ENCODE results near the gene CCDC78. TPM values are rescaled to one million over a fixed set of nuclear protein-coding genes. Genes with fewer than 3 reads are reported as not detected.

The CCDC78 gene
- total and polyA plus RNA-seq, 2 of the 13 experiments (the other 11 are each of a cell fraction or from before 2014, with no cell fraction given) = 0.53 to 1.5 TPM

DNA sequence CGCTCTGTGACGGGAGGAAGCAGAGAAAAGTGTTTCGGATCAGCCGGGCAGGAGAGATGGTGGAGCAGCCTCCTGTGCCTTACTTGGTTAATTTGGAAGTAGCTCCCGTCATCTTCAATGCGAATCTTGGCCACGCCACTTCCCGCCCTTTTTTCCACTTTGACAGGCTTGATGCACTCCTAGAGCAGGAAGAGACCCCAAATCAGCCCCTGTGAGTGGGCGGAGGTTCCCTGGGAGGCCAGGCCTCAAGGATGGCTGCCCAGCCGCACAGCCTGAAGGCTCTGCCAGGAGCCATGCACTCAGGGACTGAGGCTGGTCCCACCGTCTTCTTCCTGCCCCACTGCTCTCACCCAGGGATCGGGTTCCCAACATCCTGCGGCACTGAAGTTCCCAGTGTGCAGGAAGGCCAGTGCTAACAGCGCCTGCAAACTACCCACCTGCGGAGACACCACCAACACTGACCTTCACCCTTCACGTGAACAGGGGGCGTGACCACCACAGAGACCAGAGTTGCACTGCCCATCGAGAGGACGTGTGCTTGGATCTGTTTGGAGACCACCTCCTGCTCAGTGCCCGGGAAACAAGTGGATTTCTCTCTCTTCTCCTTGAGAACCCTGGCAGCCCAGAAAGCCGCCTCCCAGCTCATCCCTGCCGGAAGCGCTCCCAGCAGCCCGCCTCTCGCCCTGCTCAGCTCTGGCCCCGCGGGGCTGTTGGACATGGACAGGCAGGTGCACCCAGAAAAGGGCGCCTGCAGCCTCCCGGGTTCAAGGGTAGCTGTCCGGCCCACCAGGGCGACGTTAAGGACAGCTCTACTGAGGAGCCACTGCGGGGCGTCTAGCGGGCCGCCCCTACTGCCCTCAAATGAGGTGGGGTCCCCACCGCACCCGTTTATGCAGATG is 13.6 kb upstream of the CCDC78 start (continued):
- peak; percentile 66 for TF ChIP-seq HNF4A (CRISPR knock-in tag; IDR thresholded peaks at IDR 0.05)
- TF ChIP-seq, protein P1, sequence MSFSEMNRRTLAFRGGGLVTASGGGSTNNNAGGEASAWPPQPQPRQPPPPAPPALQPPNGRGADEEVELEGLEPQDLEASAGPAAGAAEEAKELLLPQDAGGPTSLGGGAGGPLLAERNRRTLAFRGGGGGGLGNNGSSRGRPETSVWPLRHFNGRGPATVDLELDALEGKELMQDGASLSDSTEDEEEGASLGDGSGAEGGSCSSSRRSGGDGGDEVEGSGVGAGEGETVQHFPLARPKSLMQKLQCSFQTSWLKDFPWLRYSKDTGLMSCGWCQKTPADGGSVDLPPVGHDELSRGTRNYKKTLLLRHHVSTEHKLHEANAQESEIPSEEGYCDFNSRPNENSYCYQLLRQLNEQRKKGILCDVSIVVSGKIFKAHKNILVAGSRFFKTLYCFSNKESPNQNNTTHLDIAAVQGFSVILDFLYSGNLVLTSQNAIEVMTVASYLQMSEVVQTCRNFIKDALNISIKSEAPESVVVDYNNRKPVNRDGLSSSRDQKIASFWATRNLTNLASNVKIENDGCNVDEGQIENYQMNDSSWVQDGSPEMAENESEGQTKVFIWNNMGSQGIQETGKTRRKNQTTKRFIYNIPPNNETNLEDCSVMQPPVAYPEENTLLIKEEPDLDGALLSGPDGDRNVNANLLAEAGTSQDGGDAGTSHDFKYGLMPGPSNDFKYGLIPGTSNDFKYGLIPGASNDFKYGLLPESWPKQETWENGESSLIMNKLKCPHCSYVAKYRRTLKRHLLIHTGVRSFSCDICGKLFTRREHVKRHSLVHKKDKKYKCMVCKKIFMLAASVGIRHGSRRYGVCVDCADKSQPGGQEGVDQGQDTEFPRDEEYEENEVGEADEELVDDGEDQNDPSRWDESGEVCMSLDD (CRISPR knock-in tag; IDR thresholded peaks at IDR 0.05; ENCODE audit: borderline replicate concordance) = no peak
- no peak for TF ChIP-seq GFI1 (CRISPR knock-in tag; IDR thresholded peaks at IDR 0.05; ENCODE audit: borderline replicate concordance)
- TF ChIP-seq, protein P2, sequence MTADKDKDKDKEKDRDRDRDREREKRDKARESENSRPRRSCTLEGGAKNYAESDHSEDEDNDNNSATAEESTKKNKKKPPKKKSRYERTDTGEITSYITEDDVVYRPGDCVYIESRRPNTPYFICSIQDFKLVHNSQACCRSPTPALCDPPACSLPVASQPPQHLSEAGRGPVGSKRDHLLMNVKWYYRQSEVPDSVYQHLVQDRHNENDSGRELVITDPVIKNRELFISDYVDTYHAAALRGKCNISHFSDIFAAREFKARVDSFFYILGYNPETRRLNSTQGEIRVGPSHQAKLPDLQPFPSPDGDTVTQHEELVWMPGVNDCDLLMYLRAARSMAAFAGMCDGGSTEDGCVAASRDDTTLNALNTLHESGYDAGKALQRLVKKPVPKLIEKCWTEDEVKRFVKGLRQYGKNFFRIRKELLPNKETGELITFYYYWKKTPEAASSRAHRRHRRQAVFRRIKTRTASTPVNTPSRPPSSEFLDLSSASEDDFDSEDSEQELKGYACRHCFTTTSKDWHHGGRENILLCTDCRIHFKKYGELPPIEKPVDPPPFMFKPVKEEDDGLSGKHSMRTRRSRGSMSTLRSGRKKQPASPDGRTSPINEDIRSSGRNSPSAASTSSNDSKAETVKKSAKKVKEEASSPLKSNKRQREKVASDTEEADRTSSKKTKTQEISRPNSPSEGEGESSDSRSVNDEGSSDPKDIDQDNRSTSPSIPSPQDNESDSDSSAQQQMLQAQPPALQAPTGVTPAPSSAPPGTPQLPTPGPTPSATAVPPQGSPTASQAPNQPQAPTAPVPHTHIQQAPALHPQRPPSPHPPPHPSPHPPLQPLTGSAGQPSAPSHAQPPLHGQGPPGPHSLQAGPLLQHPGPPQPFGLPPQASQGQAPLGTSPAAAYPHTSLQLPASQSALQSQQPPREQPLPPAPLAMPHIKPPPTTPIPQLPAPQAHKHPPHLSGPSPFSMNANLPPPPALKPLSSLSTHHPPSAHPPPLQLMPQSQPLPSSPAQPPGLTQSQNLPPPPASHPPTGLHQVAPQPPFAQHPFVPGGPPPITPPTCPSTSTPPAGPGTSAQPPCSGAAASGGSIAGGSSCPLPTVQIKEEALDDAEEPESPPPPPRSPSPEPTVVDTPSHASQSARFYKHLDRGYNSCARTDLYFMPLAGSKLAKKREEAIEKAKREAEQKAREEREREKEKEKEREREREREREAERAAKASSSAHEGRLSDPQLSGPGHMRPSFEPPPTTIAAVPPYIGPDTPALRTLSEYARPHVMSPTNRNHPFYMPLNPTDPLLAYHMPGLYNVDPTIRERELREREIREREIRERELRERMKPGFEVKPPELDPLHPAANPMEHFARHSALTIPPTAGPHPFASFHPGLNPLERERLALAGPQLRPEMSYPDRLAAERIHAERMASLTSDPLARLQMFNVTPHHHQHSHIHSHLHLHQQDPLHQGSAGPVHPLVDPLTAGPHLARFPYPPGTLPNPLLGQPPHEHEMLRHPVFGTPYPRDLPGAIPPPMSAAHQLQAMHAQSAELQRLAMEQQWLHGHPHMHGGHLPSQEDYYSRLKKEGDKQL (CRISPR knock-in tag; IDR thresholded peaks at IDR 0.05; ENCODE audit: low read depth) = no peak
- TF ChIP-seq, protein P3, sequence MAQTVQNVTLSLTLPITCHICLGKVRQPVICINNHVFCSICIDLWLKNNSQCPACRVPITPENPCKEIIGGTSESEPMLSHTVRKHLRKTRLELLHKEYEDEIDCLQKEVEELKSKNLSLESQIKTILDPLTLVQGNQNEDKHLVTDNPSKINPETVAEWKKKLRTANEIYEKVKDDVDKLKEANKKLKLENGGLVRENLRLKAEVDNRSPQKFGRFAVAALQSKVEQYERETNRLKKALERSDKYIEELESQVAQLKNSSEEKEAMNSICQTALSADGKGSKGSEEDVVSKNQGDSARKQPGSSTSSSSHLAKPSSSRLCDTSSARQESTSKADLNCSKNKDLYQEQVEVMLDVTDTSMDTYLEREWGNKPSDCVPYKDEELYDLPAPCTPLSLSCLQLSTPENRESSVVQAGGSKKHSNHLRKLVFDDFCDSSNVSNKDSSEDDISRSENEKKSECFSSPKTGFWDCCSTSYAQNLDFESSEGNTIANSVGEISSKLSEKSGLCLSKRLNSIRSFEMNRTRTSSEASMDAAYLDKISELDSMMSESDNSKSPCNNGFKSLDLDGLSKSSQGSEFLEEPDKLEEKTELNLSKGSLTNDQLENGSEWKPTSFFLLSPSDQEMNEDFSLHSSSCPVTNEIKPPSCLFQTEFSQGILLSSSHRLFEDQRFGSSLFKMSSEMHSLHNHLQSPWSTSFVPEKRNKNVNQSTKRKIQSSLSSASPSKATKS (CRISPR knock-in tag; IDR thresholded peaks at IDR 0.05) = no peak
- TF ChIP-seq ZNF30 (CRISPR knock-in tag; IDR thresholded peaks at IDR 0.05) = no peak
- TF ChIP-seq NONO (IDR thresholded peaks at IDR 0.05) = no peak
- no peak for TF ChIP-seq NONO (CRISPR knock-in tag; conservative IDR thresholded peaks at IDR 0.05)
- TF ChIP-seq MAZ (IDR thresholded peaks at IDR 0.05; ENCODE audit: borderline replicate concordance, low read depth, low read length) = no peak
- no peak for TF ChIP-seq MAZ (CRISPR knock-in tag; IDR thresholded peaks at IDR 0.05; ENCODE audit: low read depth)
- no peak for TF ChIP-seq GABPB1 (CRISPR knock-in tag; IDR thresholded peaks at IDR 0.05)
- no peak for TF ChIP-seq CENPX (CRISPR knock-in tag; IDR thresholded peaks at IDR 0.05)
- no peak for TF ChIP-seq ZNF557 (CRISPR knock-in tag; IDR thresholded peaks at IDR 0.05)
- TF ChIP-seq, protein P4, sequence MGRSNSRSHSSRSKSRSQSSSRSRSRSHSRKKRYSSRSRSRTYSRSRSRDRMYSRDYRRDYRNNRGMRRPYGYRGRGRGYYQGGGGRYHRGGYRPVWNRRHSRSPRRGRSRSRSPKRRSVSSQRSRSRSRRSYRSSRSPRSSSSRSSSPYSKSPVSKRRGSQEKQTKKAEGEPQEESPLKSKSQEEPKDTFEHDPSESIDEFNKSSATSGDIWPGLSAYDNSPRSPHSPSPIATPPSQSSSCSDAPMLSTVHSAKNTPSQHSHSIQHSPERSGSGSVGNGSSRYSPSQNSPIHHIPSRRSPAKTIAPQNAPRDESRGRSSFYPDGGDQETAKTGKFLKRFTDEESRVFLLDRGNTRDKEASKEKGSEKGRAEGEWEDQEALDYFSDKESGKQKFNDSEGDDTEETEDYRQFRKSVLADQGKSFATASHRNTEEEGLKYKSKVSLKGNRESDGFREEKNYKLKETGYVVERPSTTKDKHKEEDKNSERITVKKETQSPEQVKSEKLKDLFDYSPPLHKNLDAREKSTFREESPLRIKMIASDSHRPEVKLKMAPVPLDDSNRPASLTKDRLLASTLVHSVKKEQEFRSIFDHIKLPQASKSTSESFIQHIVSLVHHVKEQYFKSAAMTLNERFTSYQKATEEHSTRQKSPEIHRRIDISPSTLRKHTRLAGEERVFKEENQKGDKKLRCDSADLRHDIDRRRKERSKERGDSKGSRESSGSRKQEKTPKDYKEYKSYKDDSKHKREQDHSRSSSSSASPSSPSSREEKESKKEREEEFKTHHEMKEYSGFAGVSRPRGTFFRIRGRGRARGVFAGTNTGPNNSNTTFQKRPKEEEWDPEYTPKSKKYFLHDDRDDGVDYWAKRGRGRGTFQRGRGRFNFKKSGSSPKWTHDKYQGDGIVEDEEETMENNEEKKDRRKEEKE (IDR thresholded peaks at IDR 0.05) = no peak
- no peak for TF ChIP-seq ZNF205 (CRISPR knock-in tag; IDR thresholded peaks at IDR 0.05)
